Measurements from ENCODE around the gene PMPCB.

PMPCB gene

DNA sequence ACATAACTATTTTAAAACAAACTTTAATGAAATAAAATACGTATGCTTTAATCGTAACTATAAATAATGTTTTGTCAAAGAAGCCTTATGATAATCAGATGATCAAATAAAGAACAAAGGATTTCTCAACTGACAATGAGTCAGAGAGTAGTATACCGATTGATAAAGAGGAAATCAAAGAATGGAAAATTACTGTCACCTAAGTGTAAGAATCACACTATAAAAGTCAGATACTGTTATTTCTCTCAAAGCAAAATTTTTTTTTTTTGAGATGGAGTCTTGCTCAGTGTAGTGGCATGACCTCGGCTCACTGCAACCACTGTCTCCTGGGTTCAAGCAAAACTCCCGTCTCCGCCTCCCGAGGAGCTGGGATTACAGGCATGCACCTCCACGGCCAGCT is 28.5 kb downstream of the PMPCB start:
- DNase-seq (ENCODE audit: low read depth in 2 of 2), result no peak

- DNase-seq (ENCODE audit: low read depth in 2 of 2), result no peak
Measured at GRCh38 chr7:103336761-103337160, 39.5 kb downstream of the PMPCB start.

- no peak for DNase-seq (ENCODE audit: low read depth in 2 of 2)
Measured at GRCh38 chr7:103338864-103339263, 41.6 kb downstream of the PMPCB start.

DNA sequence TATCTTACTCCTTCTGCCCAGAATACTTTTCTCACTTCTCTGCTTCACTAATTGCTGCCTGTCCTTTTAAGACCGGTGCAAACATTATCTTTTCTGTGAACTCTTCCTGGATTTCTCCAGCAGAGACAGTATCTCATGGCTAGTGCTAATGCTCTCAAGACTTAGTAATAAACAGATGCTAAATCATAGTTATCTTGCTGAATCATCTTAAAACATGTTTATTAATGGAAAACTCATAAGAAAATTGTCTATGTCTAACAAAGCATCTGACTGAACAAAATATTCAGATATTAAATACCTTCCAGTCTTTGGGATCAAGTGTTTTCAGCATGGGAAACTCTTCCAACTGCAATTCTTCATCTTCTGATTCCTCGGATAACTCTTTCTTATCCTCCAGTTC is 44.2 kb downstream of the PMPCB start:
- no peak for DNase-seq (ENCODE audit: low read depth in 2 of 2)

DNA sequence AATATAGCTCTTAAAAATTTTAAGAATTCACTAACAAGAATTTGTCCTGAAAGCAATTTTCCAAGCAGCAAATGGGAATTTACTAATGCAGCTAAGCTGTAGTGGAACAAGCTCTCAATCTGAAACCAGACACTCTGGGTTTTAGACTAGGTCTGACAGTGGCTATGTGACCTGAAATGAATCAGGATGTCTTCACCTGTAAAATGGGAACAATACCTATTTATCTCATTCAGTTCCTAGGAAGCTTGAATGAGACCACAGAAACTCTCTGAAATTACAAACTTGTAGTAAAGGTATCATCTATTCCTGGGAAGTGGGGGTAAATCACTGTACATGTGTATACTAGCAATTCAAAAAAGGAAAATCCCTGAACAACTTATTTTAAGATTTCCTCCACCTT is 46.1 kb downstream of the PMPCB start:
- no peak for DNase-seq (ENCODE audit: low read depth in 2 of 2)

DNA sequence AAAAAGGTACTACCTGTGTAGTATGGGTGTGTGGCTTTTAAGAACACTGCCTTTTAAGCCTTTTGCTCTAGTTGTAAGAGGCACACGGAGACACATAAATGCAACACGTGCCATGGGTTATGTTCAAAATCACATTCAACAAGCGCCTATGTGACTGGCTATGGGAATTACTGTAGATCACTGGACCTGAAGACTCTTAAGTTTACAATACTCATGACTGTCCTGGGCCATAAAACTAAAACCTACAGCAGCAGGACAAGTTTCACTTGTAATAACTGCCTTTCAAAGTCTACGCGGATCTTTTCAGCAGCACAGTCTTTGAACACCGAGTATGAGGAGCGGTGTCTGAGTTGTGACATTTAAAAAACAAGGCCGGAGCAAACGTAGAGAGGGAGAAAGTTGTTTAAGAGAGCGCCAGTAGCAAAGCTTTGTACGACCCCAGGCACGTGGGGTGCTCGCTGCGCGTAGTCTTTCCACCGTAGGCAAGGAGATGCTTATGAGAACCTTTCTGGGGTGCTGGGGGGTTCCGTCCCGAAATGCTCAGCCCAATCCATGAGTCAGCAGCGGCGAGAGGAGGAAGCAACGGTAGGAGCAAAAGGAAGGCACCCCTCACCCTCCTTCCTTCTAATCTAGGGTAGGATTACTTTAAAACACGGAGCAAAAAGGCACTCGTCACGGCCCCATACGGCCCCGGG is 46.7 kb downstream of the PMPCB start:
- DNase-seq (ENCODE audit: low read depth in 2 of 2), result peak; percentile 4 to 20

DNA sequence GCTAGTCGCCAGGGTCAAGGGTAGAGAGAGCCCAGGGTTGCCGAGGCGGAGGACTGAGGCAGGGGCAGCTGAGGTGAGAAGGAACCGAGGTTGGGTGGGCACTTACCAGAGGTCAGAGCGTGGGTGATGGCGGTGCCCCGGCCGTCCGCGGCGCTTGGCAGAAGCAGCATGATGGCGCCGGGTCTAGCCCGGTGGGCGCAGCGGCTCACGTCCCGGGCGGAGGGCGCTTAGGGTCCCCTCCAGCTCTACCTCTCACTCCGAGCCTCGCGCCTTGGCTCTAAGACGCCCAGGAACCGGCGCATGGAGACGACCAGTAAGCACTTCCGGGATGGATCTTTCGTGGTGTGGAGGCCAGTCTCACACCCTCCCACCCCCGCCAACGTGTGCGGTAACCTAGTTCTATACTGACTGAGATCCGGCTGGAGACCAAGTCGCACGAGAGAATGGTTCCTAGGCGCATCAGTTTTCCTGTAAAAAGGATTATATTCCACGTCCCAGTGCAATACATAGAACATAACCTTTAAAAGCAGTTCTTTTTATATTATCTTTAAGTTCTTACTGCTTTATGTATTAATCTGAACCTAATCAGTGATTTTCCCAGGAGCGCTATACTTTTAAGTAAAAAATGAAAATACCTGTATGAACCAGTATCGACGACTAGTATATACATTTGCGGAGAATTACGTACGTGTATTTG is 47.4 kb downstream of the PMPCB start, which contains the start of gene DNAJC2:
Gene DNAJC2, minus strand, starts transcription at position 315 of the 697 bp plus-strand sequence. Its CDS starts 145 bp downstream, at position 170.
- DNase-seq (ENCODE audit: low read depth in 2 of 2), result peak; percentile 74 to 77

DNA sequence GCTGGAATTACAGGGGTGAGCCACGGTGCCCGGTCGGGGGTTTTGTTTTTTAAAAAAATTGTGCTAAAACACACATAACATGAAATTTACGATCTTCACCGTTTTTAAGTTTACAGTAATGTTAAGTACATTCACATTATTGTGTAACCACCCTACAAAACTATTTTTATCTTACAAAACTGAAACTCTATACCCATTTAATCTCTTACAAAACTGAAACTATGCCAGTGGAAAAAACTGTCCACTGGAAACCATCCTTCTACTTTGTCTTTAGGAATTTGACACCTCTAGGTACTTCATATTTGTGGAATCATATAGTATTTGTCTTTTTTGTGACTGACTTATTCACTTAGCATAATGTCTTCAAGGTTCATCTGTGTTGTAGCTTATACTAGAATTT is 49.2 kb downstream of the PMPCB start:
- DNase-seq (ENCODE audit: low read depth in 2 of 2), result no peak

- DNase-seq (ENCODE audit: low read depth in 2 of 2), result peak; percentile 61 to 74
Measured at GRCh38 chr7:103347507-103348267, 50.5 kb downstream of the PMPCB start, which contains the start of gene PSMC2. PSMC2 (plus strand) TSS chr7:103347643; CDS start chr7:103347712, 69 bp downstream.

DNA sequence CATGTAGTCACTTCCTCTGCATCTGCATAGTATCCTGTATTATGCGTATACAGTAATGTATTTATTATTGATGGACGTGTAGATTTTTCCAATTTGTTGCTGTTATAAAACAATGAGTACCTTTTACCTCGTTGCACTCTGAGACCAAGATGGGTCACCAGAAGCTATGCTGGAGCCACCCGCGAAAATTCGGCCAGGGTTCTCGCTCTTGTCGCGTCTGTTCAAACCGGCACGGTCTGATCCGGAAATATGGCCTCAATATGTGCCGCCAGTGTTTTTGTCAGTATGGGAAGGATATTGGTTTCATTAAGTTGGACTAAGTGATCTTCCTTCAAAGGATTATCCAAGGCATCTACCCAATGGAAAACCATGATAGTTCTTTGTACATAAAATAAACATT is 51.2 kb downstream of the PMPCB start:
- DNase-seq (ENCODE audit: low read depth in 2 of 2), result no peak

- no peak for DNase-seq (ENCODE audit: low read depth in 2 of 2)
Measured at GRCh38 chr7:103348959-103349358, 51.7 kb downstream of the PMPCB start.

DNA sequence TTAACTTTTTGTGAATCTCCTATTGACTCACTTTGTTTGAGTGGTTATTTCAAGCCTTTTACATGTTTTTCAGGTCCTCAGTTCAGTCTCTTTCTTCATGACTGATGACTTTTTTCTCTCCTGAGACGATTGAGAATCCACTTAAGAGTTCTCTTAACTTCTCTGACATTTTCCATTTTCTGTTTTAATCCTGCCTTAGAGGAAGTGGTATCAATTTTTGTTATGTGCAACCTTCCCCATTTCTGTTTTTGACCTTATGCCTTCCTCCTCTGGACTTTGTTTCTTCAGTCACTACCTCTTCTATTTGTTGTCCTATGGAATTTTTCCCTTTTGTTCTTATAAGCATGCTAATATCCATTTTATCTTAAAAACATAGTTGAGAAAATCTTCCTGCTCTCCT is 52.6 kb downstream of the PMPCB start:
- no peak for DNase-seq (ENCODE audit: low read depth in 2 of 2)

All from activated CD4-positive, alpha-beta T cell treated with anti-CD3 and anti-CD28 coated beads for 24 hours (primary cell).